K562 (cell line): ENCODE measurements around the gene ECSCR. TPM values are rescaled to one million over a fixed set of nuclear protein-coding genes. Genes with fewer than 3 reads are reported as not detected.
A peak's percentile ranks its signal among the peaks of the same experiment; 100 is the strongest.

Experiments
- ATAC-seq: fragments of 200-7000 bp; cut with Tn5 transposase; 3 replicates; pipeline ENCODE4 v1.9.1; 2020; ENCODE audit warnings: moderate library complexity
- BruUV-seq: library from RNA; stranded (reverse); fragments of 400-500 nt; replicated peaks from 2 replicates; lab custom pipeline; 2021; lab: Mats Ljungman, UMichigan
- CTCF ChIA-PET: fragments of 300-600 bp; formaldehyde crosslinking; extraction: SDS; loops from one replicate; lab custom pipeline; 2021; ENCODE audit warnings: low intra/inter-chr PET ratio; lab: Yijun Ruan, JAX
- POLR2A ChIA-PET: fragments of 300-600, 350-650 bp; sonication (Branson Sonifier 250); formaldehyde crosslinking; extraction: SDS; loops from one replicate; lab custom pipeline; 2021; ENCODE audit warnings: antibody characterized with exemption, inconsistent platforms; lab: Yijun Ruan, JAX
- DNase-seq, 4 experiments: peaks; one replicate each; pipeline versions ENCODE4 v3.0.0 to v3.0.0-alpha.2; 2011 to 2018; ENCODE audit warnings: low spot score in 3 of 4, mixed read lengths in 3 of 4; ENCODE audit errors: extremely low read depth in 1 of 4
- FAIRE-seq: peaks from 2 replicates; lab custom pipeline; 2011; peaks lifted over from hg19 to GRCh38; lab: Jason Lieb, UNC
- H2AFZ ChIP-seq: 2 replicates; pipeline ENCODE4 v1.6.0; 2011; ENCODE audit warnings: low read depth, low read length, control low read depth, inconsistent platforms
- H3K27ac ChIP-seq: fragments of 200-600 bp; 3 replicates; pipeline ENCODE4 v1.8.0; 2011; ENCODE audit warnings: low read depth, mild to moderate bottlenecking, control low read depth, inconsistent platforms, low read length, moderate library complexity, mixed read lengths; ENCODE audit errors: extremely low read depth
- H3K27me3 ChIP-seq, 2 experiments: fragments of 300-600 bp in 1 of 2; 2 replicates in 1 of 2; 3 replicates in 1 of 2; pipeline versions ENCODE4 v1.6.0 to v1.8.0; 2011; ENCODE audit warnings: inconsistent platforms in 2 of 2, low read length in 2 of 2, mild to moderate bottlenecking in 1 of 2, mixed read lengths in 1 of 2, moderate library complexity in 1 of 2; ENCODE audit not compliant: control insufficient read depth in 2 of 2, insufficient read depth in 2 of 2
- H3K36me3 ChIP-seq: fragments of 300-600 bp; 3 replicates; pipeline ENCODE4 v1.8.0; 2011; ENCODE audit warnings: mild to moderate bottlenecking, low read length, inconsistent platforms; ENCODE audit not compliant: control insufficient read depth, insufficient read depth
- H3K4me1 ChIP-seq, 2 experiments: fragments of 200-600 bp in 1 of 2; replicated peaks in 1 of 2; 2 replicates in 1 of 2; 3 replicates in 1 of 2; pipeline versions ENCODE4 v1.5.1 to v1.8.0; 2011; ENCODE audit warnings: inconsistent platforms in 2 of 2, low read length in 2 of 2, mild to moderate bottlenecking in 1 of 2, mixed read lengths in 1 of 2, moderate library complexity in 1 of 2; ENCODE audit not compliant: control insufficient read depth in 2 of 2, insufficient read depth in 2 of 2
- H3K4me2 ChIP-seq: 2 replicates; pipeline ENCODE4 v1.6.1; 2011; ENCODE audit warnings: low read length, control low read depth, inconsistent platforms, mixed read lengths; ENCODE audit not compliant: insufficient read depth
- H3K4me3 ChIP-seq: fragments of 200-600 bp; sonication (generic), shearing (Covaris generic); 2 replicates; pipeline ENCODE4 v1.5.1; 2016; ENCODE audit warnings: control low read depth, inconsistent platforms
- H3K79me2 ChIP-seq: fragments of 200-600 bp; 3 replicates; pipeline ENCODE4 v1.8.0; 2011; ENCODE audit warnings: low read length, inconsistent platforms; ENCODE audit not compliant: control insufficient read depth, insufficient read depth
- H3K9ac ChIP-seq, 2 experiments: 2 replicates each; pipeline versions ENCODE4 v1.6.0 to v1.6.1; 2011; ENCODE audit warnings: low read depth in 2 of 2, low read length in 2 of 2, control low read depth in 1 of 2, inconsistent platforms in 1 of 2, mild to moderate bottlenecking in 1 of 2, mixed read lengths in 1 of 2; ENCODE audit not compliant: insufficient read depth in 1 of 2
- H3K9me1 ChIP-seq: one replicate; pipeline ENCODE4 v1.6.0; 2011; ENCODE audit warnings: inconsistent platforms, mild to moderate bottlenecking, low read length, moderate library complexity; ENCODE audit not compliant: control insufficient read depth, insufficient read depth
- H3K9me3 ChIP-seq: replicated peaks from 2 replicates; pipeline ENCODE4 v1.5.1; 2011; ENCODE audit warnings: low read depth, low read length, inconsistent platforms; ENCODE audit not compliant: control insufficient read depth, insufficient read depth
- H4K20me1 ChIP-seq: replicated peaks from 2 replicates; pipeline ENCODE4 v1.6.1; 2011; ENCODE audit warnings: low read length, inconsistent platforms, mixed read lengths; ENCODE audit not compliant: control insufficient read depth, insufficient read depth
- CBX3 ChIP-seq, 2 experiments: IDR thresholded peaks; 1 replicate in 1 of 2; 2 replicates in 1 of 2; pipeline ENCODE4 v1.6.1; 2012; ENCODE audit warnings: inconsistent platforms in 2 of 2, low read length in 2 of 2, borderline replicate concordance in 1 of 2, control low read depth in 1 of 2
- CHD4 ChIP-seq: fragments of 200-600 bp; sonication (generic); IDR thresholded peaks from 3 replicates; pipeline ENCODE4 v1.6.1; 2012; ENCODE audit warnings: low read depth, mild to moderate bottlenecking, mixed read lengths, low read length, inconsistent platforms; ENCODE audit not compliant: insufficient read depth, insufficient replicate concordance, poor library complexity, severe bottlenecking
- GATA2 ChIP-seq: sonication (generic); formaldehyde crosslinking; IDR thresholded peaks from 2 replicates; pipeline ENCODE4 v1.4.0; 2020; ENCODE audit warnings: mild to moderate bottlenecking, missing genetic modification reagents
- JUNB ChIP-seq: fragments of 450-650 bp; formaldehyde crosslinking; conservative IDR thresholded peaks from 2 replicates; pipeline ENCODE4 v1.4.0; 2020; ENCODE audit warnings: mild to moderate bottlenecking
- JUND ChIP-seq, 2 experiments: IDR thresholded peaks; 2 replicates in 1 of 2; 3 replicates in 1 of 2; pipeline ENCODE4 v1.6.1; 2011; ENCODE audit warnings: borderline replicate concordance in 2 of 2, low read depth in 2 of 2, low read length in 2 of 2, improper control_type of control experiment in 1 of 2, missing biosample characterization in 1 of 2, missing genetic modification characterization in 1 of 2, missing genetic modification reagents in 1 of 2
- RBM39 ChIP-seq: fragments of 200-400 bp; formaldehyde crosslinking; optimal IDR thresholded peaks from 2 replicates; pipeline ENCODE3; 2018; ENCODE audit warnings: low read depth, low read length
- SAP30 ChIP-seq: fragments of 200-600 bp; sonication (generic); IDR thresholded peaks from 2 replicates; pipeline ENCODE4 v1.6.1; 2012; ENCODE audit warnings: borderline replicate concordance, low read depth, mild to moderate bottlenecking, moderate library complexity, low read length, control low read depth, inconsistent platforms; ENCODE audit not compliant: insufficient read depth, poor library complexity, severe bottlenecking
- ZNF146 ChIP-seq: IDR thresholded peaks from one replicate; pipeline ENCODE4 v1.6.1; 2018; ENCODE audit warnings: missing compliant biosample characterization; ENCODE audit not compliant: unreplicated experiment
- ZNF311 ChIP-seq: fragments of 250-450 bp; sonication (Bioruptor Pico); IDR thresholded peaks from 2 replicates; pipeline ENCODE4 v1.4.0; 2020; ENCODE audit warnings: mild to moderate bottlenecking, moderate library complexity
- WGBS: fragments of 100-300 bp; shearing (Covaris generic); methylation state at CpG from one replicate; pipeline ENCODE4 v1.1.6; 2016; ENCODE audit warnings: low coverage, mixed read lengths; ENCODE audit not compliant: insufficient coverage; ENCODE audit errors: missing lambda C conversion rate; 5-methylcytosine and 5-hydroxymethylcytosine counted together
- in situ Hi-C: fragments of 300-500 bp; cut with MboI; formaldehyde crosslinking; loops from 4 replicates; pipeline ENCODE4 v1.15.0; 2018; ENCODE audit warnings: inconsistent platforms, mixed read lengths
- intact Hi-C: fragments of 100-400 bp; cut with micrococcal nuclease; formaldehyde crosslinking; loops from 2 replicates; pipeline ENCODE4 v1.14.2; 2022
- polyA plus RNA-seq, 8 experiments: library from polyadenylated mRNA; depleted of rRNA in 4 of 8; stranded (reverse) in 5 of 8; unstranded in 3 of 8; fragments of >200 nt; fragmentation: Nextera tagmentation in 2 of 8; fragmentation: Illumina TruSeq in 1 of 8; extraction: Ambion mirVana in 2 of 8; extraction: Trizol in 1 of 8; gene quantifications; 2 replicates each; pipeline versions ENCODE4 v1.2.1 to v1.2.3, GENCODE V29; 2011 to 2014; ENCODE audit warnings: inconsistent platforms in 1 of 8, missing spikeins in 1 of 8
- total RNA-seq, 7 experiments: library from RNA; depleted of rRNA in 6 of 7; stranded (reverse); fragments of >200 nt in 6 of 7; fragmentation: Illumina TruSeq in 2 of 7; extraction: Trizol in 2 of 7; gene quantifications; 2 replicates each; pipeline versions ENCODE4 v1.2.1 to v1.2.3, GENCODE V29; 2011 to 2021; ENCODE audit warnings: low replicate concordance in 1 of 7
- TF ChIP-seq, protein P1 (sequence below): sonication (generic); formaldehyde crosslinking; IDR thresholded peaks from 2 replicates; pipeline ENCODE4 v1.8.0; 2022; ENCODE audit warnings: mild to moderate bottlenecking, missing genetic modification reagents
- TF ChIP-seq, protein P2 (sequence below), 2 experiments: fragments of 450-650 bp in 1 of 2; sonication (generic) in 1 of 2; formaldehyde crosslinking in 1 of 2; IDR thresholded peaks in 1 of 2; conservative IDR thresholded peaks in 1 of 2; 2 replicates each; pipeline versions ENCODE4 v1.6.1 to v1.8.1; 2016 to 2023; ENCODE audit warnings: mild to moderate bottlenecking in 2 of 2, moderate library complexity in 2 of 2, inconsistent platforms in 1 of 2, missing genetic modification reagents in 1 of 2

Gene ECSCR
- total and polyA plus RNA-seq, 9 of the 15 experiments (the other 6 are each of a cell fraction or from before 2014, with no cell fraction given): 0.10 to 0.25 (median 0.13) TPM; not detected in 6

DNA sequence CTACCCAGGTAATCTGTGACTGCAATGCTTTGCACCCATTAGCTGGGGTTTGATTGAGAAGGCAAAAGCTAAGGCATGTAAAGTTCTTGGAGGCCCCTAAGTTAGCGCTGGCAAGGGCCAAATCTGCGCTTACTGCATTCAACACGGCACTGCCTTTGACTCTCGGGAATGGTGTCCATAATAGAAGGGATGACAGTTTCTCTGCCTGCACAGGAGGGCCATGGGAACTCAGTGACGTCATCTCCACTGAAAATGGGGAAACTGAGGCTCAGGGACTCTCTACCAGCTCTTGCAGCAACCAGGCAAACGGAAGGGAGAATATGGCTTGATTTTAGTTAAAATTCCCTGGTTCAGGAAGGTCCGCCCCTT, 59.1 kb downstream of the ECSCR start:
- BruUV-seq: TSS peak; percentile 92
- in situ Hi-C loops: no loop called here
- peaks cover 11 to 15% of the 10 kb centered on the region in 2 experiments; a peak in 4 of 5 replicates for H3K4me1 ChIP-seq
- intact Hi-C loops: loop anchor here (2.0 to 5.0 kb wide), 2 partner anchors 19 to 61 kb away; partner anchors contain the start of gene PAIP2
- peak overlapping the region; percentile 97 for H2AFZ ChIP-seq
- H3K4me3 ChIP-seq: peak overlapping the region; percentile 50
- FAIRE-seq (no peak), DNase-seq (no peak), ATAC-seq (peak; percentile 5)
- H3K9ac ChIP-seq: peak overlapping the region; percentile 73 to 88; a peak in 3 of 4 replicates
- H3K79me2 ChIP-seq: no peaks in the 10 kb centered on the region
- 3% methylated on average over 7 of the region's 7 CpGs for WGBS
- H3K4me2 ChIP-seq: peak overlapping the region; percentile 99
- no peaks in the 10 kb centered on the region for H3K9me3 ChIP-seq
- no peaks in the 10 kb centered on the region for H3K9me1 ChIP-seq
- H3K27me3 ChIP-seq: no peaks in the 10 kb centered on the region
- CTCF ChIA-PET: no interaction called here
- H4K20me1 ChIP-seq: no peaks in the 10 kb centered on the region
- peak overlapping the region; percentile 90 for H3K27ac ChIP-seq
- 0 out of 3 replicates have a peak, but pooled peaks cover 2% of the 10 kb centered on the region for H3K36me3 ChIP-seq
- POLR2A ChIA-PET: interaction anchor here (0.6 to 1.7 kb wide), 6 partner anchors 15 to 181 kb away, joined by 3 to 7 read pairs (median 3); partner anchors contain the start of genes DNAJC18 and PAIP2
- TF ChIP-seq GATA2 (CRISPR knock-in tag) (no peak), SAP30 (peak; percentile 17), ZNF146 (peak; percentile 8), JUNB (CRISPR knock-in tag) (peak; percentile 73), JUND (IDR thresholded peaks at IDR 0.05; ENCODE audit: borderline replicate concordance, low read depth, low read length) (no peak), JUND (tag; IDR thresholded peaks at IDR 0.05; ENCODE audit: borderline replicate concordance, low read depth, low read length) (peak; percentile 87; the same call in 2 of the 3 replicates), CHD4 (no peak), CBX3 (IDR thresholded peaks at IDR 0.05; ENCODE audit: borderline replicate concordance in 1 of 2, low read length in 2 of 2) (0 out of 3 replicates have a peak, but pooled peaks of 1 of the 2 experiments have one; percentile 6), RBM39 (peak; percentile 29), ZNF311 (0 out of 2 replicates have a peak, but pooled peaks have one; percentile 41)
- TF ChIP-seq, protein P1, sequence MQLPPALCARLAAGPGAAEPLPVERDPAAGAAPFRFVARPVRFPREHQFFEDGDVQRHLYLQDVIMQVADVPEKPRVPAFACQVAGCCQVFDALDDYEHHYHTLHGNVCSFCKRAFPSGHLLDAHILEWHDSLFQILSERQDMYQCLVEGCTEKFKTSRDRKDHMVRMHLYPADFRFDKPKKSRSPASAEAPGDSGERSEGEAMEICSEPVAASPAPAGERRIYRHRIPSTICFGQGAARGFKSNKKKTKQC (CRISPR knock-in tag): no peak
- TF ChIP-seq, protein P2, sequence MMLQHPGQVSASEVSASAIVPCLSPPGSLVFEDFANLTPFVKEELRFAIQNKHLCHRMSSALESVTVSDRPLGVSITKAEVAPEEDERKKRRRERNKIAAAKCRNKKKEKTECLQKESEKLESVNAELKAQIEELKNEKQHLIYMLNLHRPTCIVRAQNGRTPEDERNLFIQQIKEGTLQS (IDR thresholded peaks at IDR 0.05): peak; percentile 95; the same call in 1 of the 2 replicates
- TF ChIP-seq, protein P2 (CRISPR knock-in tag; conservative IDR thresholded peaks at IDR 0.05): no peak
